Effector memory CD4-positive, alpha-beta T cell (primary cell): Measurements from ENCODE around the gene KCTD10.

Experiments
- DNase-seq, 3 donors: peaks; one replicate each; pipeline ENCODE4 v3.0.0-alpha.2; 2020
- H3K27ac ChIP-seq: 2 replicates; pipeline ENCODE4 v1.7.0; 2013; ENCODE audit warnings: mild to moderate bottlenecking, low read length, moderate library complexity; ENCODE audit not compliant: insufficient read depth, poor library complexity, severe bottlenecking
- H3K27me3 ChIP-seq: replicated peaks from 2 replicates; pipeline ENCODE4 v1.7.0; 2013; ENCODE audit warnings: mild to moderate bottlenecking, low read length; ENCODE audit not compliant: insufficient read depth, control insufficient read depth, poor library complexity, severe bottlenecking
- H3K36me3 ChIP-seq: 2 replicates; pipeline ENCODE4 v1.7.0; 2013; ENCODE audit warnings: mild to moderate bottlenecking, low read length, moderate library complexity; ENCODE audit not compliant: control insufficient read depth, insufficient read depth
- H3K4me1 ChIP-seq: 2 replicates; pipeline ENCODE4 v1.7.0; 2013; ENCODE audit warnings: low read length, mild to moderate bottlenecking; ENCODE audit not compliant: control insufficient read depth, insufficient read depth, poor library complexity, severe bottlenecking
- H3K4me3 ChIP-seq: 2 replicates; pipeline ENCODE4 v1.7.0; 2013; ENCODE audit warnings: low read length, low read depth, mild to moderate bottlenecking; ENCODE audit not compliant: insufficient read depth, poor library complexity, severe bottlenecking
- H3K9me3 ChIP-seq: 2 replicates; pipeline ENCODE4 v1.7.0; 2013; ENCODE audit warnings: mild to moderate bottlenecking, low read length, moderate library complexity; ENCODE audit not compliant: control insufficient read depth

KCTD10 gene

GRCh38 chr12:109487181-109488050 lies 10.3 kb upstream of the KCTD10 start:
- no peaks in the 10 kb centered on the region for H3K4me1 ChIP-seq
- no peak overlapping the region for H3K27ac ChIP-seq
- no peaks in the 10 kb centered on the region for H3K27me3 ChIP-seq
- no peaks in the 10 kb centered on the region for H3K9me3 ChIP-seq
- no peak for DNase-seq
- no peak overlapping the region for H3K4me3 ChIP-seq
- H3K36me3 ChIP-seq: peaks cover 76% of the 10 kb centered on the region

- Histone ChIP-seq H3K27ac (no peak overlapping the region), H3K4me3 (no peak overlapping the region), H3K4me1 (no peaks in the 10 kb centered on the region), H3K27me3 (no peaks in the 10 kb centered on the region), H3K9me3 (no peaks in the 10 kb centered on the region), H3K36me3 (peaks cover 67% of the 10 kb centered on the region)
- no peak for DNase-seq
Observed at GRCh38 chr12:109485201-109485600, 8.1 kb upstream of the KCTD10 start.

DNA sequence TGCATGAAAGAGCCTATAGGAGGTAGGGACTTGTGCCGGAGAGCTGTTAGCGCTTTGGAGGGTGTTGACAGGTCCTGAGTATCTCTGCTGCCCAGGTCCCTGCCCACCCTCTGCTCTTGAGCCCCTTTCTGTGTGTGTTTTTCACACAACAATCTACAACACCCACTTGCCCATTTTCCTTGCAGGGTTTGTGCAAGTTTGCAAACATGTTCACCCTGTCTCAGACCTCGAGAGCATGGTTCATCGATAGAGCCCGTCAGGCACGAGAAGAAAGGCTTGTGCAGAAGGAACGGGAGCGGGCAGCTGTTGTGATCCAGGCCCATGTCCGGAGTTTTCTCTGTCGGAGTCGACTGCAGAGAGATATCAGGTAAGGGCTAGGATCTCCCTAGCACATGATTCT lies 6.2 kb upstream of the KCTD10 start:
- H3K4me1 ChIP-seq: peaks cover 3% of the 10 kb centered on the region
- peaks cover 48% of the 10 kb centered on the region for H3K36me3 ChIP-seq
- no peak for DNase-seq
- no peak overlapping the region for H3K27ac ChIP-seq
- H3K9me3 ChIP-seq: no peaks in the 10 kb centered on the region
- H3K4me3 ChIP-seq: no peak overlapping the region
- no peaks in the 10 kb centered on the region for H3K27me3 ChIP-seq

- Histone ChIP-seq H3K4me3 (no peak overlapping the region), H3K36me3 (peaks cover 44% of the 10 kb centered on the region), H3K27ac (no peak overlapping the region), H3K9me3 (no peaks in the 10 kb centered on the region), H3K4me1 (peaks cover 7% of the 10 kb centered on the region), H3K27me3 (no peaks in the 10 kb centered on the region)
- DNase-seq: no peak
Observed at GRCh38 chr12:109482894-109483293, 5.8 kb upstream of the KCTD10 start.

DNA sequence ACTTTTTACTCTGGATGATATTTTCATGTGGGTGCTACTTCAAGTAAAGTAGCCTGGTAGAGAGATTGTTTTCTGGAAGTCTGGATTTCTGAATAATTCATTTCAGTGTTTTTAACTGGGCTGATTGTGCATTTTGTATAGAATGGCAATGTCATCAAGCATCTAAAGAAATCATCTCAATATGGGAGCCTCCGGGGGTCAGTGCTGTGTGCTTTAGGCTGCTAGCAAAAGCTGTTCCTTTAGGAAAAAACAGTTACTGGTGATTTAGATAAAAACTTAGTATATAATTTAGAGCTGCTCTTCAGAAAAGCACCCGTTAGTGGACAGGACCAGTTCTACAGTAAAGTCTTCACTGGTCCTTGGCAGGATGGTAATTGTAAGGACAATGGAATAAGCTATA lies 5.4 kb upstream of the KCTD10 start:
- DNase-seq: no peak
- H3K4me1 ChIP-seq: peaks cover 9% of the 10 kb centered on the region
- H3K27ac ChIP-seq: no peak overlapping the region
- H3K36me3 ChIP-seq: peaks cover 40% of the 10 kb centered on the region
- H3K4me3 ChIP-seq: no peak overlapping the region
- no peaks in the 10 kb centered on the region for H3K9me3 ChIP-seq
- H3K27me3 ChIP-seq: no peaks in the 10 kb centered on the region

DNA sequence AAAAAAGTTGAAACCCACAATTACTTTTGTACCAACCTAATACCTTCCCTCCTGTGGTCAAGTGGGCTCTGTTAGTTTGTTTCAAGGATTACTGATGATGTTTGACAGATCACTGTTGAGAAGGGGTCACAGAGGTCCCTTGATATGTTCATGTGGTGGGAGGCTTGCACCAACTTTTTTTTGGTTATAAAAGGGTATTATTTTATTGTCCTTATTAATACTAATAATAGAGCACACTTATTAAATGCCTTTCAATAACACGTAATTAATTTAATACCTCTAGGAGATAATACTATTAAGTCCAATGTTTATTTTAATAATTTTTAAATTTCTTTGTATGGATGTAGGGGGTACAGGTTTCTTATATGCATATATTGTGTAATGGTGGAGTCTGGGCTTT lies 4.8 kb upstream of the KCTD10 start:
- DNase-seq: no peak
- no peak overlapping the region for H3K4me3 ChIP-seq
- H3K4me1 ChIP-seq: peaks cover 9% of the 10 kb centered on the region
- H3K36me3 ChIP-seq: peaks cover 33% of the 10 kb centered on the region
- H3K9me3 ChIP-seq: no peaks in the 10 kb centered on the region
- no peak overlapping the region for H3K27ac ChIP-seq
- H3K27me3 ChIP-seq: no peaks in the 10 kb centered on the region

- no peak overlapping the region for H3K4me3 ChIP-seq
- H3K27me3 ChIP-seq: no peaks in the 10 kb centered on the region
- peaks cover 19% of the 10 kb centered on the region for H3K36me3 ChIP-seq
- H3K27ac ChIP-seq: no peak overlapping the region
- DNase-seq: no peak
- peaks cover 20% of the 10 kb centered on the region for H3K4me1 ChIP-seq
- H3K9me3 ChIP-seq: no peaks in the 10 kb centered on the region
Observed at GRCh38 chr12:109480356-109480755, 3.3 kb upstream of the KCTD10 start.

GRCh38 chr12:109479761-109480160 lies 2.7 kb upstream of the KCTD10 start:
- H3K9me3 ChIP-seq: no peaks in the 10 kb centered on the region
- no peak overlapping the region for H3K27ac ChIP-seq
- H3K4me3 ChIP-seq: no peak overlapping the region
- H3K4me1 ChIP-seq: peaks cover 22% of the 10 kb centered on the region
- no peaks in the 10 kb centered on the region for H3K27me3 ChIP-seq
- DNase-seq: no peak
- H3K36me3 ChIP-seq: peaks cover 13% of the 10 kb centered on the region

GRCh38 chr12:109477963-109478315 lies 839 bp upstream of the KCTD10 start:
- no peak for DNase-seq
- Histone ChIP-seq H3K4me1 (peaks cover 22% of the 10 kb centered on the region), H3K4me3 (peak overlapping the region; percentile 96), H3K27ac (peak overlapping the region; percentile 96), H3K9me3 (no peaks in the 10 kb centered on the region), H3K36me3 (no peaks in the 10 kb centered on the region), H3K27me3 (no peaks in the 10 kb centered on the region)

DNA sequence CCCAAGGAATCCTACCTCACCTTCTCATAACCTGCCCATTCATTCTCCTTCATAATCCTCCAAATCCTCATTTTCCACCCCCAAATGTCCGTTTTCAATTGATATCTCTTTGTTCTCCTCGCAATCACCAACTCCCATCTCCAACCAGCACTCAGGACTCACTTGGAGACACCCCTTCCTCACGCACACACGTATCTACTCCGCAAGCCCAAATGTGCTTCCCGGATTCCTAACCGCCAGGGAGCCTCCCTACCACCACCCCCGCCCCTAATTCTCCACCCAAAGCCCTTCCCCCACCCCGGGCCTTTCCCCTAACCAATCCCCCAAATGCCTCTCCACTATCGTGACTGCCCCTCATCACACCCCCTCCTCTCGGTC lies 304 bp downstream of the KCTD10 start:
- no peak for DNase-seq
- Histone ChIP-seq H3K27ac (peak overlapping the region; percentile 96), H3K27me3 (no peaks in the 10 kb centered on the region), H3K36me3 (no peaks in the 10 kb centered on the region), H3K4me1 (peaks cover 22% of the 10 kb centered on the region), H3K9me3 (no peaks in the 10 kb centered on the region), H3K4me3 (peak overlapping the region; percentile 96)
